Neural progenitor cell (in vitro differentiated cells): Measurements from ENCODE around the gene PCDHGB6. TPM values are rescaled to one million over a fixed set of nuclear protein-coding genes. Genes with fewer than 3 reads are reported as not detected.

ENCODE experiments used
- DNase-seq: peaks from one replicate; pipeline ENCODE4 v3.0.0-alpha.2; 2016; ENCODE audit warnings: low spot score
- H2AFZ ChIP-seq: fragments of 200-600 bp; sonication (generic); replicated peaks from 2 replicates; pipeline ENCODE4 v1.6.1; 2016; ENCODE audit warnings: antibody characterized with exemption
- H3F3A ChIP-seq: fragments of 200-600 bp; sonication (generic); 2 replicates; pipeline ENCODE4 v1.6.1; 2016; ENCODE audit warnings: antibody characterized with exemption, low read depth
- H3K27ac ChIP-seq: fragments of 200-600 bp; sonication (generic); 2 replicates; pipeline ENCODE4 v1.5.1; 2016; ENCODE audit warnings: mild to moderate bottlenecking
- H3K27me3 ChIP-seq: fragments of 200-600 bp; sonication (generic); 2 replicates; pipeline ENCODE4 v1.6.1; 2016; ENCODE audit warnings: mild to moderate bottlenecking, moderate library complexity
- H3K36me3 ChIP-seq: fragments of 200-600 bp; sonication (generic); 2 replicates; pipeline ENCODE4 v1.5.1; 2016
- H3K4me1 ChIP-seq: fragments of 200-600 bp; sonication (generic); 2 replicates; pipeline ENCODE4 v1.6.1; 2016; ENCODE audit warnings: mixed run types
- H3K4me2 ChIP-seq: fragments of 200-600 bp; sonication (generic); 2 replicates; pipeline ENCODE4 v1.6.1; 2016
- H3K4me3 ChIP-seq: fragments of 200-600 bp; sonication (generic); 2 replicates; pipeline ENCODE4 v1.5.1; 2016
- H3K79me2 ChIP-seq: fragments of 200-600 bp; sonication (generic); 2 replicates; pipeline ENCODE4 v1.6.1; 2016; ENCODE audit warnings: low read depth
- H3K9ac ChIP-seq: fragments of 200-600 bp; sonication (generic); 2 replicates; pipeline ENCODE4 v1.6.1; 2016
- H3K9me3 ChIP-seq: fragments of 200-600 bp; sonication (generic); 2 replicates; pipeline ENCODE4 v1.5.1; 2016; ENCODE audit warnings: low read depth
- H4K20me1 ChIP-seq: fragments of 200-600 bp; sonication (generic); 2 replicates; pipeline ENCODE4 v1.6.1; 2016; ENCODE audit warnings: low read depth
- H3K27ac Mint-ChIP-seq: 3 replicates; pipeline ENCODE4 v1.8.0; 2021; ENCODE audit warnings: mixed read lengths
- H3K27me3 Mint-ChIP-seq: 2 replicates; pipeline ENCODE4 v1.8.0; 2022; ENCODE audit warnings: low read depth, mild to moderate bottlenecking, inconsistent platforms, moderate library complexity, mixed read lengths; ENCODE audit not compliant: insufficient read depth
- H3K36me3 Mint-ChIP-seq: 3 replicates; pipeline ENCODE4 v1.8.0; 2021; ENCODE audit warnings: mixed read lengths
- H3K4me1 Mint-ChIP-seq: 3 replicates; pipeline ENCODE4 v1.8.0; 2021; ENCODE audit warnings: mixed read lengths
- H3K4me3 Mint-ChIP-seq: 3 replicates; pipeline ENCODE4 v1.8.0; 2021; ENCODE audit warnings: mild to moderate bottlenecking, moderate library complexity, mixed read lengths
- H3K9me3 Mint-ChIP-seq: 3 replicates; pipeline ENCODE4 v1.8.0; 2020; ENCODE audit warnings: mixed read lengths
- CTCF ChIP-seq: fragments of 200-600 bp; sonication (generic); IDR thresholded peaks from 2 replicates; pipeline ENCODE4 v1.5.1; 2017; ENCODE audit warnings: antibody characterized with exemption, mild to moderate bottlenecking
- EZH2 ChIP-seq: fragments of 200-600 bp; sonication (generic); IDR thresholded peaks from 2 replicates; pipeline ENCODE4 v1.6.1; 2017; ENCODE audit warnings: antibody characterized with exemption, mild to moderate bottlenecking, moderate library complexity
- EZH2phosphoT487 ChIP-seq: fragments of 200-600 bp; sonication (generic); IDR thresholded peaks from 2 replicates; pipeline ENCODE4 v1.6.1; 2017; ENCODE audit warnings: antibody characterized with exemption
- total RNA-seq: library from RNA; depleted of rRNA; stranded (reverse); fragments of >200 nt; gene quantifications from 2 replicates; pipeline ENCODE4 v1.2.3, GENCODE V29; 2015; ENCODE audit warnings: low replicate concordance

PCDHGB6 gene
- total RNA-seq, 1 donor from 2014 or later, result 13.2 TPM

DNA sequence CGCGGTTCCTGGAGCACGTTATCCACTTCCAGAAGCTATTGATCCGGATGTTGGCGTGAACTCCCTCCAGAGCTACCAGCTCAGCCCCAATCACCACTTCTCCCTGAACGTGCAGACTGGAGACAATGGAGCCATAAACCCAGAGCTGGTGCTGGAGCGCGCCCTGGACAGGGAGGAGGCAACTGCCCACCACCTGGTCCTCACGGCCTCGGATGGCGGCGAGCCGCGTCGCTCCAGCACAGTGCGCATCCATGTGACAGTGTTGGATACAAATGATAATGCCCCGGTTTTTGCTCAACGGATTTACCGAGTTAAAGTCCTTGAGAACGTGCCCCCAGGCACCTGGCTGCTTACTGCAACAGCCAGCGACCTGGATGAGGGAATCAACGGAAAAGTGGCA, 4.4 kb upstream of the PCDHGB6 start:
- Histone ChIP-seq H3K4me1 (no peaks in the 10 kb centered on the region), H3K9ac (no peak overlapping the region), H3K27me3 (peaks cover 2% of the 10 kb centered on the region), H4K20me1 (no peaks in the 10 kb centered on the region), H3F3A (peaks cover 4% of the 10 kb centered on the region), H3K27ac (no peak overlapping the region), H3K79me2 (no peaks in the 10 kb centered on the region), H2AFZ (no peak overlapping the region), H3K9me3 (peaks cover 16% of the 10 kb centered on the region), H3K36me3 (no peaks in the 10 kb centered on the region), H3K4me2 (no peak overlapping the region), H3K4me3 (no peak overlapping the region)
- DNase-seq, result no peak
- no peak overlapping the region for H3K4me3 Mint-ChIP-seq
- no peak overlapping the region for H3K27ac Mint-ChIP-seq
- H3K9me3 Mint-ChIP-seq, result peaks cover 67% of the 10 kb centered on the region
- peaks cover 18% of the 10 kb centered on the region for H3K36me3 Mint-ChIP-seq
- TF ChIP-seq CTCF (no peak), EZH2phosphoT487 (no peak), EZH2 (no peak)
- peaks cover 3% of the 10 kb centered on the region for H3K4me1 Mint-ChIP-seq
- H3K27me3 Mint-ChIP-seq, result peaks cover 4% of the 10 kb centered on the region

DNA sequence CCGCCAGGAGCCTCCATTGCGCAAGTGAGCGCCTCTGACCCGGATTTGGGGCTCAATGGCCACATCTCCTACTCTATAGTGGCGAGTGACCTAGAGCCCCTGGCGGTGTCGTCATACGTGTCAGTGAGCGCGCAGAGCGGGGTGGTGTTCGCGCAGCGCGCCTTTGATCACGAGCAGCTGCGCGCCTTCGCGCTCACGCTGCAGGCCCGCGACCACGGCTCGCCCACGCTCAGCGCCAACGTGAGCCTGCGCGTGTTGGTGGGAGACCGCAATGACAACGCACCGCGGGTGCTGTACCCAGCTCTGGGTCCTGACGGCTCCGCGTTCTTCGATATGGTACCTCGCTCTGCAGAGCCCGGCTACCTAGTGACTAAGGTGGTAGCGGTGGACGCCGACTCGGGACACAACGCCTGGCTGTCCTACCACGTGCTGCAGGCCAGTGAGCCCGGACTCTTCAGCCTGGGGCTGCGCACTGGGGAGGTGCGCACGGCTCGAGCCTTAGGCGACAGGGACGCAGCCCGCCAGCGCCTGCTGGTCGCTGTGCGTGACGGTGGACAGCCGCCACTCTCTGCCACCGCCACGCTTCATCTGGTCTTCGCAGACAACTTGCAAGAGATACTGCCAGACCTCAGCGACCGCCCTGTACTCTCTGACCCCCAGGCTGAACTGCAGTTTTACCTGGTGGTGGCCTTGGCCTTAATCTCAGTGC, 1.9 kb downstream of the PCDHGB6 start:
- DNase-seq, result no peak
- no peak for TF ChIP-seq EZH2
- TF ChIP-seq CTCF, result no peak
- TF ChIP-seq EZH2phosphoT487, result no peak
- H3K4me2 ChIP-seq, result no peak overlapping the region
- no peak overlapping the region for H3K27ac ChIP-seq
- H4K20me1 ChIP-seq, result no peaks in the 10 kb centered on the region
- peaks cover 12% of the 10 kb centered on the region for H3K36me3 ChIP-seq
- H3K27me3 ChIP-seq, result peaks cover 8% of the 10 kb centered on the region
- no peak overlapping the region for H3K9ac ChIP-seq
- peaks cover 14% of the 10 kb centered on the region for H3F3A ChIP-seq
- no peak overlapping the region for H2AFZ ChIP-seq
- H3K4me3 ChIP-seq, result no peak overlapping the region
- Mint-ChIP-seq H3K9me3 (peaks cover 81% of the 10 kb centered on the region), H3K36me3 (peaks cover 59% of the 10 kb centered on the region), H3K27me3 (peaks cover 18% of the 10 kb centered on the region), H3K4me1 (peaks cover 14% of the 10 kb centered on the region), H3K4me3 (no peak overlapping the region), H3K27ac (peak overlapping the region; percentile 14)
- no peaks in the 10 kb centered on the region for H3K4me1 ChIP-seq
- no peaks in the 10 kb centered on the region for H3K79me2 ChIP-seq
- H3K9me3 ChIP-seq, result peaks cover 38% of the 10 kb centered on the region

GRCh38 chr5:141411575-141411974, 3.8 kb downstream of the PCDHGB6 start:
- peaks cover 14% of the 10 kb centered on the region for H3K4me1 Mint-ChIP-seq
- H3K4me2 ChIP-seq, result no peak overlapping the region

More at GRCh38 chr5:141411575-141411974, 3.8 kb downstream of the PCDHGB6 start:
- no peak for DNase-seq
- H3K4me3 ChIP-seq, result peak overlapping the region; percentile 11
- H3K4me3 Mint-ChIP-seq, result no peak overlapping the region
- peaks cover 14% of the 10 kb centered on the region for H3F3A ChIP-seq
- TF ChIP-seq CTCF, result no peak
- TF ChIP-seq EZH2phosphoT487, result no peak
- TF ChIP-seq EZH2, result no peak
- no peaks in the 10 kb centered on the region for H3K79me2 ChIP-seq
- H3K27me3 Mint-ChIP-seq, result peaks cover 18% of the 10 kb centered on the region
- no peaks in the 10 kb centered on the region for H4K20me1 ChIP-seq
- H3K4me1 ChIP-seq, result no peaks in the 10 kb centered on the region
- peaks cover 82% of the 10 kb centered on the region for H3K9me3 Mint-ChIP-seq
- no peak overlapping the region for H2AFZ ChIP-seq
- H3K9me3 ChIP-seq, result peaks cover 38% of the 10 kb centered on the region
- H3K36me3 Mint-ChIP-seq, result peaks cover 67% of the 10 kb centered on the region
- H3K27ac Mint-ChIP-seq, result no peak overlapping the region
- no peak overlapping the region for H3K9ac ChIP-seq
- H3K36me3 ChIP-seq, result peaks cover 12% of the 10 kb centered on the region
- peaks cover 8% of the 10 kb centered on the region for H3K27me3 ChIP-seq
- no peak overlapping the region for H3K27ac ChIP-seq
